ENCODE data around the gene DNAI2.

- TF ChIP-seq CTCF (tag by site-specific recombination; IDR thresholded peaks at IDR 0.05) (no peak), ZNF148 (tag by site-specific recombination; IDR thresholded peaks at IDR 0.05; ENCODE audit: borderline replicate concordance) (no peak), ZNF280C (tag by site-specific recombination; IDR thresholded peaks at IDR 0.05) (no peak), ZFP41 (tag by site-specific recombination; IDR thresholded peaks at IDR 0.05; ENCODE audit: borderline replicate concordance) (no peak), ZNF23 (tag by site-specific recombination; IDR thresholded peaks at IDR 0.05; ENCODE audit: borderline replicate concordance) (no peak), EGR2 (tag by site-specific recombination; IDR thresholded peaks at IDR 0.05; ENCODE audit: low read depth) (no peak), REST (tag by site-specific recombination; IDR thresholded peaks at IDR 0.05) (no peak), ZNF561 (tag by site-specific recombination; IDR thresholded peaks at IDR 0.05; ENCODE audit: borderline replicate concordance) (no peak), ZNF777 (tag by site-specific recombination; IDR thresholded peaks at IDR 0.05; ENCODE audit: borderline replicate concordance) (no peak), MYNN (tag by site-specific recombination; IDR thresholded peaks at IDR 0.05; ENCODE audit: borderline replicate concordance) (no peak), ZNF768 (tag by site-specific recombination; IDR thresholded peaks at IDR 0.05) (no peak)
Observed at GRCh38 chr17:74329378-74329777, 55.3 kb downstream of the DNAI2 start.
